Natural killer cell treated with Interleukin-12 subunit alpha and Interleukin-12 subunit beta and Interleukin-15 and Interleukin-18, amount 100 ng/mL, for 72 hours (primary cell): Measurements from ENCODE around the gene MAP3K9. TPM values are rescaled to one million over a fixed set of nuclear protein-coding genes. Genes with fewer than 3 reads are reported as not detected.

Experiments
- ATAC-seq, 2 donors: fragments of 150-1000 bp; cut with Tn5 transposase in 1 of 2; sonication (Bioruptor Pico), chemical (Tn5 transposase) in 1 of 2; 2 replicates each; pipeline ENCODE4 v1.10.0; 2021
- DNase-seq: peaks from one replicate; pipeline ENCODE4 v3.0.0; 2022; ENCODE audit warnings: low spot score
- H3K27ac Mint-ChIP-seq, 2 donors: 1 replicate in 1 of 2; 2 replicates in 1 of 2; pipeline ENCODE4 v1.8.0; 2022; ENCODE audit warnings: mixed read lengths in 2 of 2, mild to moderate bottlenecking in 1 of 2, moderate library complexity in 1 of 2
- H3K27me3 Mint-ChIP-seq, 2 donors: 1 replicate in 1 of 2; 2 replicates in 1 of 2; pipeline ENCODE4 v1.8.0; 2022; ENCODE audit warnings: mixed read lengths in 2 of 2
- H3K36me3 Mint-ChIP-seq: one replicate; pipeline ENCODE4 v1.8.0; 2022; ENCODE audit warnings: mixed read lengths
- H3K4me1 Mint-ChIP-seq, 2 donors: 1 replicate in 1 of 2; 2 replicates in 1 of 2; pipeline ENCODE4 v1.8.0; 2022; ENCODE audit warnings: low read depth in 2 of 2, mixed read lengths in 2 of 2, mild to moderate bottlenecking in 1 of 2
- H3K4me3 Mint-ChIP-seq: one replicate; pipeline ENCODE4 v1.8.0; 2022; ENCODE audit warnings: mixed read lengths
- H3K9me3 Mint-ChIP-seq: 2 replicates; pipeline ENCODE4 v1.8.0; 2022; ENCODE audit warnings: mixed read lengths
- total RNA-seq, 2 donors: library from RNA; stranded (reverse); gene quantifications; one replicate each; pipeline ENCODE4 v1.2.3, GENCODE V29; 2022

MAP3K9 gene
- total RNA-seq, 2 donors from 2014 or later, result 4.2 to 13.7 TPM

DNA sequence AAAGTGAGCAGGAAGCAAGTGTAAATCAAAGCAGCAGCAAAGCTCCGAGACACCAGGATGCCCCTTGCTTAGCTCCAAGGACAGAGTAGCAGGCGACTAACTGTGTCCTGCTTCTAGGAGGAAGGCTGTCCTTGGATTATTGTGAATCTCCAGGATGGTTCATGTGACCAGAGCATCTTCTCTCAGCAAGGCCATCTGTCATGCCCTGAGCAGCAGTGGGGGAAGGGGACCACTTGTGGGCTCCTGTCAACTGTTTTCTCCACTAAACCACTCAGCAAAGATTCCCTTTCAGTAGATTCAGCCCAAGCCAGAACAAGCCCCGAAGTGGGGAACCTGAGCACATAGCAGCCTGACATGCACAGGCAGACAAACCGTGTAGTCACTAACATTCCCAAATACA is 19.4 kb downstream of the MAP3K9 start:
- H3K36me3 Mint-ChIP-seq, result no peaks in the 10 kb centered on the region
- H3K27me3 Mint-ChIP-seq, result peaks cover 0 to 6% of the 10 kb centered on the region in 2 donors
- no peak for DNase-seq
- H3K4me1 Mint-ChIP-seq, result peaks cover 0 to 2% of the 10 kb centered on the region in 2 donors
- H3K4me3 Mint-ChIP-seq, result no peak overlapping the region
- H3K9me3 Mint-ChIP-seq, result no peaks in the 10 kb centered on the region
- no peak overlapping the region for H3K27ac Mint-ChIP-seq
- ATAC-seq, result peak in 1 of 2 donors; percentile 11

DNA sequence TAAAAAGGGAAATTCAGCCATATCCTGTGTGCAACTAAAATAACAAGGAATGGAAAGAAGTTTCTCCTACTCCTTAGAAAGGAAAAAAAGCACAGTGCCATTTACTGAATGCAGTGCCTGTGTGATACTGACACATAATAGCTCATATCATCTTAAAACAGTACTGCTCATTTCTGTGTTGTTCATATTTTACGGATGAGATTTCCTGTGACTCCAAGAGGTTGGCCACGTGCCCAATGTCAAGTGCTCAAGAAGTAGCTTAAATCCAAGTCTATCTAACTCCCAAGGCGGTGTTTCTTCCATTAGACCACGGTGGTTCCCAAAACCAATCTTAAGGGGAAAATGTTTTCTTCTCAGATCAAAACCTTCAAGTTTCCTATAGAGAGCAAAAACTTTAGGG is 20.0 kb downstream of the MAP3K9 start:
- Mint-ChIP-seq H3K9me3 (no peaks in the 10 kb centered on the region), H3K27ac (no peak overlapping the region), H3K4me1 (peaks cover 0 to 2% of the 10 kb centered on the region in 2 donors), H3K36me3 (no peaks in the 10 kb centered on the region), H3K27me3 (peaks cover 0 to 6% of the 10 kb centered on the region in 2 donors), H3K4me3 (no peak overlapping the region)
- no peak for DNase-seq
- no peak for ATAC-seq

DNA sequence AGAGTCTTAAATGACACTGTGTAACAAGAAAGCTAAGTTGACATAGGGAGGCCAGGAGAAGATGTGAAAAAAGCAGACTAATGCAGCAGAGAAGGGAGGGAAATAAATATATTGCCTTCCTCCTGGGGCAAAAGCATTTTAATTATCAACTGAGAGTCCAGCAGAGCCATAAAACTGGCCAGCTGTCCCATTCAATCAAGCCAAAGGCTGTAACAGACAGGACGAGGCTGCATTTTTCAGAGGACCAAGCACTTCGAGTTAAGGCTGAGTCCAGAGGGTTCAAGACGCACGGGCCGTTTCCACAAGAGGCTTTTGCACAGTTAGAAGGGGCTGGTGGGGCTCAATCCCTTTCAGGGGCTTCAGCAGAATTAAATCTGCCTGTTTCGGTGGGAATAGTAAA is 20.4 kb downstream of the MAP3K9 start:
- ATAC-seq, result no peak
- Mint-ChIP-seq H3K4me3 (no peak overlapping the region), H3K36me3 (no peaks in the 10 kb centered on the region), H3K27ac (no peak overlapping the region), H3K27me3 (peaks cover 0 to 6% of the 10 kb centered on the region in 2 donors), H3K4me1 (peaks cover 0 to 2% of the 10 kb centered on the region in 2 donors), H3K9me3 (no peaks in the 10 kb centered on the region)
- no peak for DNase-seq

DNA sequence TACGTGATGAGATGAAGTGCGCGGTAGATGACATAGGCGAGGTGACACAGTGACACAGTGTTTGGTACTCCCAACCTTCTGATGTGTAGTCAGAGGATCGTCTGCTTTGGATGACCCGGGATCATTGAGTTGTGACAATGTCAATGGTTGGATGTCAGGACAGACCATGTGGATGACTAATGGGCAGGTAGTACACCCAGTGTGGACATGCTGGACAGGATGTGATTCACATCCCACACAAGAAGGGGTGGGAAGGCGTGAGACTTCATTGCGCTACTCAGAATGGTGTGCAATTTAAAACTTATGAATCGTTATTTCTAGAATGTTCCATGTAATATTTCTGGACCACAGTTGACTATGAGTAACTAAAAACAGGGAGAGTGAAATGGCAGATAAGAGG is 23.8 kb downstream of the MAP3K9 start:
- Mint-ChIP-seq H3K36me3 (no peaks in the 10 kb centered on the region), H3K4me1 (peaks cover 10 to 13% of the 10 kb centered on the region in 2 donors), H3K27ac (no peak overlapping the region), H3K4me3 (no peak overlapping the region), H3K9me3 (no peaks in the 10 kb centered on the region), H3K27me3 (peaks cover 0 to 8% of the 10 kb centered on the region in 2 donors)
- DNase-seq, result no peak
- no peak for ATAC-seq

DNA sequence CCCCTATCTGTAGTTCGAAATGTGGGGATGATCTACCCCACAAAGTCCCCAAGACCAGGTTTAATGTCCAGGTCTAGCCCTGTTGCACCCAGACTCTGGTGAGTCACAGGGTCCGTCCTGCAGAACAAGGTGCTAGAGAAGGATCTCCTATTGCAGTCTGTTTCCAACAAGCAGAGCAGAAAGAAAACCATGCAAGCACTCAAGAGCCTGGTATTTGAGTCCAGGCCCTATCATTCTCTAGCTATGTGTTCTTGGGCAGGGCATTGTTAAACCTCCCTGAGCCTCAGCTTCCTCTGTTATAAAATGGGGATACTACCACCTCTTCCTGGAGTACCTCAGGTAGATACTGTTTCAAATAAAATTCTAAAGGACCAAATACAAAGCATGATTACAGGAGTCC is 24.4 kb downstream of the MAP3K9 start:
- no peak overlapping the region for H3K27ac Mint-ChIP-seq
- H3K9me3 Mint-ChIP-seq, result no peaks in the 10 kb centered on the region
- peaks cover 0 to 11% of the 10 kb centered on the region in 2 donors for H3K27me3 Mint-ChIP-seq
- H3K4me1 Mint-ChIP-seq, result peaks cover 13 to 14% of the 10 kb centered on the region in 2 donors
- no peak overlapping the region for H3K4me3 Mint-ChIP-seq
- DNase-seq (no peak), ATAC-seq (no peak)
- no peaks in the 10 kb centered on the region for H3K36me3 Mint-ChIP-seq

DNA sequence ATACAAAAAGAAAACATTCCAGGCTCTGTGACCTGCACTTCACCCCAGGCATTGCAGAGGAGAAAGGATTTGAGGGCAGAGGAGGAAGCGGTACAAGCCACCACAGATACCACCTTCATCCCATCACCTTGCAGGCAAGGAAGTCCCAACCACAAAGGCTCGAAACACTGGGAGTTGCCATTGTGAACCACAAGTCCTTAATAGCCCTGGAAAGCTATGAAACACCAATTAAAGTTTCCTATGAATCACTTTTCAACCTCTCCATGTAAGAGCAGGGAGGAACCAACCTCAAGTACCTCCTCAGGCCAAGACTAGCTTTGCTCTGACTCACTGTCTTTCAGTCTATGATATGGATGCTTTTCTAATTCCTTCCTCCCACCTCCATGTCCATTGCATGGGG is 27.0 kb downstream of the MAP3K9 start:
- peaks cover 0 to 12% of the 10 kb centered on the region in 2 donors for H3K27me3 Mint-ChIP-seq
- ATAC-seq, result no peak
- H3K4me3 Mint-ChIP-seq, result no peak overlapping the region
- H3K27ac Mint-ChIP-seq, result no peak overlapping the region
- H3K4me1 Mint-ChIP-seq, result peaks cover 13 to 14% of the 10 kb centered on the region in 2 donors
- no peaks in the 10 kb centered on the region for H3K36me3 Mint-ChIP-seq
- no peak for DNase-seq
- H3K9me3 Mint-ChIP-seq, result no peaks in the 10 kb centered on the region

DNA sequence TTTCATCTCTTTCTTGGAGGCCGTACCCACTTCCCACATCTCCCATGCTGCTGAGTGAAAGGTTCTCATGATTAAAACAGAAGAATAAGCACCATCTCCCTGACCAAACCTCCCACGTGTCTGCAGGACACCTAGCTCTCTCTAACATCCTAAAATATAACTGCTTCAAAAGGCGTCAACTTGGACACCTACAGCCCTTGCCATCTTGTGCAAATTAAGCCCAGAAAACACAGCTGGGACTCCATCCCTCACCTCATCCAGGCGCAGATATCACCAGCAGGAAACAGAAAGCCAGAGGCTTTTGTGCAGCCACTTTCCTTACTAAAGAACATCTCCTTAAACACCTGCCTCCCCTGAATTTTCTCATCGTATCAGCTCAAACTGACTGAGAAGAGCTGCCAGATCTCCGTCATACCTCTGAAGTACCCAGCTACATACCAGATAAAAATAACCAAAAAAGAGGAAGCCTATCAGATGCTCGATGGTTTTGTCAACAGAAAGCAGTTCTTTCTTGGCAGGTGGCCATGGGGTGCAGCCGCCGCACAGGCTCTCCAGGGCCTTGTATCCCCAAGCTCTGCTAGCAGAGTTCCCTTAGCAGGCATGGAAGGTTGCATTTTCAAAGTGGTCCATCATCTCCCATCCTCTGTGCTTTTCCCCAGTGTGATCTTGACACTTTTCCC is 28.8 kb downstream of the MAP3K9 start:
- H3K9me3 Mint-ChIP-seq, result no peaks in the 10 kb centered on the region
- no peak overlapping the region for H3K27ac Mint-ChIP-seq
- DNase-seq (no peak), ATAC-seq (no peak)
- no peaks in the 10 kb centered on the region for H3K36me3 Mint-ChIP-seq
- peaks cover 12 to 14% of the 10 kb centered on the region in 2 donors for H3K4me1 Mint-ChIP-seq
- H3K4me3 Mint-ChIP-seq, result no peak overlapping the region
- peaks cover 0 to 12% of the 10 kb centered on the region in 2 donors for H3K27me3 Mint-ChIP-seq

DNA sequence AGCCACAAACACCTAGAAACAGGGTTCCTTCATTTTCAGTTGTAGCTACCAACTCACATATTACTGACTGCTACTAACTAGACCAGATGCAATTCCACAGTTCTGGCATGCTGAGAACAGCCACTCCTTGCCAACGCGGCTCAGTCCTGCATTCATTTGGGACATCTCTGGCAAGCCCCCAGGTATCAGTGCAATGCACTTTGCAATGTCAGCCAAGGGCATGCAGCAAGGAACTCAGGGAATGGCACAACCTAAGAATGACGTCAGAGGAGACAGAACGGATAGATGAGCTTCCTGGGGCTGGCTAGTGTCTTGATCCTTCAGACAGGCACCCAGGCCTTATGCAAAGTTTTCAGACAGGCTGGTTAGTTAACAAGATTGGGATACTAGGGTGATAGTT is 29.6 kb downstream of the MAP3K9 start:
- Mint-ChIP-seq H3K27ac (no peak overlapping the region), H3K4me3 (no peak overlapping the region), H3K4me1 (peaks cover 11 to 14% of the 10 kb centered on the region in 2 donors), H3K9me3 (no peaks in the 10 kb centered on the region), H3K36me3 (no peaks in the 10 kb centered on the region), H3K27me3 (peaks cover 0 to 12% of the 10 kb centered on the region in 2 donors)
- ATAC-seq (no peak), DNase-seq (no peak)

DNA sequence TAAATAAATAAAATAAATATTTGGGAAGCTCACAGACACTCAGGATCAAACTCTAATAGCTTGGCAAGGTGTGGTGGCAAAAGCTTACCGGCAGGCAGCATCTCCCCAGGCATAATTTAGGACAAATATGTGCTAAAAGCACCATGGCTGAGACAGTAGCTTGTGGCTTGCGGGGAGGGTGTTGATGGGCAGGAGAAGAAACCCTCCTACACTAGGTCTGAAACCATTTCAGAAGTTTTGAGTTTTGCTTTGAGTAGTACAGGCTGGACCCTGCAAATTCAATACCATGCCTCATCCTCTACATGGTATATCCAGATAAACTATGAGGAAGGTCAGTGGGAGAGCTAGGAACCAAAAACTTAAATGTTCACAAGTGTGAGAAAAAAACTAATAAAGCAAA is 33.1 kb downstream of the MAP3K9 start:
- peaks cover 0 to 6% of the 10 kb centered on the region in 2 donors for H3K27me3 Mint-ChIP-seq
- H3K4me1 Mint-ChIP-seq, result peaks cover 0 to 4% of the 10 kb centered on the region in 2 donors
- no peak for DNase-seq
- no peak overlapping the region for H3K27ac Mint-ChIP-seq
- no peaks in the 10 kb centered on the region for H3K36me3 Mint-ChIP-seq
- no peaks in the 10 kb centered on the region for H3K9me3 Mint-ChIP-seq
- no peak overlapping the region for H3K4me3 Mint-ChIP-seq
- no peak for ATAC-seq

DNA sequence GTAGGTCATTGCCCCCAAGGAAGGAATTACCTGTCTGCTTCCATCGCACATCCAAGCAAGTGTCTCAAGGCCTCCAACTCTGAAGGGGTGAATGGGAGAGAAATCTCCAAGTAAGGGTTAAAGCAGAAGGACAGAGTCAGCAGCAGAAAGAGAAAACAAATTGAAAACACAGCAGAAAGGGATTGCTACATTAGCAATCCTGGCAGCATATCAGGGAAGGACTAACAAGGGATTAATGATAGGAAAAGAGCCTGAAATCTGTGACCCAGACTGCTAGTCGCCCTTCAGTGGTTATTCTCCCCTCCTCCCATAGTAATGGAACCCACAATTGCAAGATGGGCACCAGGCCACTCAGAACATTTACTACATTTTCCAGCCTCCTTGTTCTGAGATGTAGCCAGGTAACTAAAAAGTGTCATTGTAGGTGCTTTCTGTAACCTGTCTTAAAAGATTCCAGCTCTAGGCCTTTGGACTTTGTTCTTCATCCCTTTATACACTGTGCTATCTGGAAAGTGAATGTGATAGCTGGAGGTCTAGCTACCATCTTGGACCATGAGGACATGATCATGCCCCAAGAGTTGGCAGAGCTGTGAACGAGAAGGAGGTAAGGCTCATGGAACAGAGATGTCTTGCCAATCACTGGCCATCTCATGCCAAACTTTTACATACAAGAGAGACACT is 36.0 kb downstream of the MAP3K9 start:
- no peaks in the 10 kb centered on the region for H3K9me3 Mint-ChIP-seq
- no peak overlapping the region for H3K4me3 Mint-ChIP-seq
- no peak for DNase-seq
- no peaks in the 10 kb centered on the region for H3K36me3 Mint-ChIP-seq
- H3K27me3 Mint-ChIP-seq, result peaks cover 0 to 5% of the 10 kb centered on the region in 2 donors
- H3K27ac Mint-ChIP-seq, result no peak overlapping the region
- no peaks in the 10 kb centered on the region for H3K4me1 Mint-ChIP-seq
- no peak for ATAC-seq

DNA sequence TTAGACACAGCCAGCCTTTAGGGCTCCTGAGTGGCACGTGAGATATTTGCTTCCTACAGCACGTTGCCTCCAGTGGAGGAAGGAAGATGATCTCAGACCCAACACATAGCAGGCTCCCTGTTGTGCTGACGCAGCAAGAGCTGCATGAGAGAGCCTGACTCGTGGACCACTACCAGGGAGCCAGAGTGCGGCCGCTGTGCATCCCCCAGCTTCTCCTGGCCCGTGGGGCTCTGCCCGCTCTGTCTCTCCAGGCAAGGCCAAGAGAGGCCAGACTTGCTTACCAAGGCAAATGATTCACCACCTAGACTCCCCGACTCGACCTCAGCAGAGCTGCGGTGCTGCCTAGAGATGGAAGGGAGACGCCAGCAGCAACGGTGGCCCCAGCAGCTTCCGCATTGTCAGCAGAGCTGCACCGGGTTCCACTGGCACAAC is 37.5 kb downstream of the MAP3K9 start:
- Mint-ChIP-seq H3K27ac (no peak overlapping the region), H3K4me3 (no peak overlapping the region), H3K4me1 (no peaks in the 10 kb centered on the region), H3K36me3 (no peaks in the 10 kb centered on the region), H3K27me3 (peaks cover 0 to 5% of the 10 kb centered on the region in 2 donors), H3K9me3 (no peaks in the 10 kb centered on the region)
- no peak for DNase-seq
- ATAC-seq, result peak in 1 of 2 donors; percentile 55

DNA sequence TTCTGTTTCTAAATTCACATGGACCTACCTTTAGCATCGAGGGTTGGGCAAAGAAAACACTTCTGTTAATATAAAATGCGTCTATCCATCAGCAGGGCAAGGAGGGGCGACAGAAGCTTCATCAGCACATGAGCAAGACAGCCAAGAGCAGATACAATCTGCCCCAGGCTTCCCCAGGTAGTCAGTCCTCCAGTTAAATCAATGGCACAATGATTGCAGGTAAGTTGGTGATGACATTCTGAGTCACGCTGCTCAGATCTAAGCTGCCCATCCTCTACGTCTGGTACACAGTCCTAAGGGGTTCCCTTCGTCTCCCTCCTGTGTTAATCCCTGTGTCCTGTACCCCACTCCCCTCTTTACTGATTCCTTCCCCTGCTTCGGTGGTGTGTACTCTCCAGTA is 38.8 kb downstream of the MAP3K9 start:
- no peaks in the 10 kb centered on the region for H3K9me3 Mint-ChIP-seq
- peaks cover 0 to 5% of the 10 kb centered on the region in 2 donors for H3K27me3 Mint-ChIP-seq
- no peak overlapping the region for H3K4me3 Mint-ChIP-seq
- no peak for DNase-seq
- no peak overlapping the region for H3K27ac Mint-ChIP-seq
- no peak for ATAC-seq
- no peaks in the 10 kb centered on the region for H3K36me3 Mint-ChIP-seq
- H3K4me1 Mint-ChIP-seq, result no peaks in the 10 kb centered on the region

DNA sequence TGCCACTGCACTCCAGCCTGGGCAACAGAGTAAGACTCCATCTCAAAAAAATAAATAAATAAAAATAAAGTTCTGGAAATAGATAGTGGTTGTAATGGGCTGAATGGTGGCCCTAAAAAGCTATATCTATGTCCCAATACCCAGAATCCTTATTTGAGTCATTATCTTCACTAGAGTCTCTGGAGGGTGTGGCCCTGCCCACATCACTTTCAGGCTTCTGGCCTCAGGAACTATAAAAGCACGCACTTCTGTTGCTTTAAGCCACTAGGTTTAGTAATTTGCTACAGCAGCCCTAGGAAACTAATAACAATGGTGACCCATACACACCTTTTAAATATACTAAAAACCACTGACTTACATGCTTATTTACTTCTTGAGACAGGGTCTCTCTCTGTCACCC is 49.9 kb downstream of the MAP3K9 start:
- Mint-ChIP-seq H3K4me3 (no peak overlapping the region), H3K9me3 (no peaks in the 10 kb centered on the region), H3K27ac (no peak overlapping the region), H3K36me3 (no peaks in the 10 kb centered on the region), H3K27me3 (no peaks in the 10 kb centered on the region), H3K4me1 (no peaks in the 10 kb centered on the region)
- DNase-seq, result no peak
- no peak for ATAC-seq

DNA sequence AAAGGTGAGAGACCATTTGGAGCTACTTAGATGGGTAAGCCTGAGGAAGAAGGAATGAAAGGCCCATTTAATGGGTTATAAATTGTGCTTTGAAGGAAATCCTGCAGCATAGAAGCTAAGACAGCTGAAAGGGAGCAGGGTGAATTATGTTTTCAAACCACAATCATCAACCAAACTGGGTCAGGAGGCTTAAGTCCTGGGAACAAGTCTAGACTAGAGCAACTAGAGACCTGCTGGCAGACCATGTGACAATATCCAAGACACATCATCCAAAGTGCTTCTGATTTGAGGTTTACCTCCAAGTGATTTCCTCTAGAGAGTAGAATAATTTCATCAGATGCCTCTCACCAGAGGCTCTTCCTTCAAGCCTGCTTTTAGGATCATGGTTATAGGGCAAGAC is 53.7 kb downstream of the MAP3K9 start:
- Mint-ChIP-seq H3K4me3 (no peak overlapping the region), H3K4me1 (no peaks in the 10 kb centered on the region), H3K27me3 (no peaks in the 10 kb centered on the region)

More for the DNA sequence above, 53.7 kb downstream of the MAP3K9 start:
- Mint-ChIP-seq H3K27ac (no peak overlapping the region), H3K9me3 (no peaks in the 10 kb centered on the region), H3K36me3 (no peaks in the 10 kb centered on the region)
- ATAC-seq (no peak), DNase-seq (no peak)
